H54 (cell line): ENCODE results near the gene IL2RG.

Experiments
- DNase-seq: peaks from one replicate; pipeline ENCODE4 v3.0.0; 2011; ENCODE audit warnings: low spot score, mixed read lengths; ENCODE audit not compliant: insufficient read length
- FAIRE-seq: peaks from 3 replicates; lab custom pipeline; 2011; peaks lifted over from hg19 to GRCh38; lab: Jason Lieb, UNC
- POLR2A ChIP-seq: IDR thresholded peaks from 2 replicates; pipeline ENCODE4 v1.6.1; 2011; ENCODE audit warnings: low read depth, mild to moderate bottlenecking, low read length

The IL2RG gene

GRCh38 chrX:71100581-71101505, 10.5 kb downstream of the IL2RG start:
- TF ChIP-seq POLR2A: no peak
- no peak for FAIRE-seq
- no peak for DNase-seq

- DNase-seq (no peak), FAIRE-seq (no peak)
- TF ChIP-seq POLR2A: no peak
These were observed 11.6 kb downstream of the IL2RG start for GRCh38 chrX:71099736-71100135.

GRCh38 chrX:71098951-71099506, 12.3 kb downstream of the IL2RG start:
- FAIRE-seq: no peak
- DNase-seq: no peak
- no peak for TF ChIP-seq POLR2A

- no peak for FAIRE-seq
- DNase-seq: peak; percentile 26
These were observed 13.1 kb downstream of the IL2RG start for GRCh38 chrX:71098302-71098701.

GRCh38 chrX:71096760-71097032, 14.7 kb downstream of the IL2RG start:
- DNase-seq (no peak), FAIRE-seq (no peak)
- TF ChIP-seq POLR2A: no peak

More at GRCh38 chrX:71098302-71098701, 13.1 kb downstream of the IL2RG start:
- no peak for TF ChIP-seq POLR2A

GRCh38 chrX:71095981-71096759, 15.2 kb downstream of the IL2RG start:
- TF ChIP-seq POLR2A: no peak
- FAIRE-seq (no peak), DNase-seq (peak; percentile 34)

- FAIRE-seq: peak; percentile 75
- DNase-seq: peak; percentile 82
- 0 out of 2 replicates have a peak, but pooled peaks have one; percentile 18 for TF ChIP-seq POLR2A
These were observed 15.8 kb downstream of the IL2RG start, which contains the start of gene FOXO4 for GRCh38 chrX:71095555-71095980. Gene FOXO4, plus strand, starts transcription at chrX:71095851. Its CDS starts 678 bp downstream, at chrX:71096529.

GRCh38 chrX:71095033-71095432, 16.3 kb downstream of the IL2RG start:
- DNase-seq (no peak), FAIRE-seq (no peak)
- TF ChIP-seq POLR2A: no peak

GRCh38 chrX:71091263-71091662, 20.1 kb downstream of the IL2RG start:
- no peak for DNase-seq
- FAIRE-seq: no peak
- no peak for TF ChIP-seq POLR2A

- no peak for FAIRE-seq
- no peak for DNase-seq
- TF ChIP-seq POLR2A: no peak
These were observed 25.5 kb downstream of the IL2RG start for GRCh38 chrX:71085900-71086299.

- DNase-seq: no peak
- no peak for TF ChIP-seq POLR2A
- FAIRE-seq: no peak
These were observed 28.6 kb downstream of the IL2RG start for GRCh38 chrX:71082822-71083221.

GRCh38 chrX:71082124-71082647, 29.2 kb downstream of the IL2RG start:
- no peak for DNase-seq
- no peak for TF ChIP-seq POLR2A

GRCh38 chrX:71081330-71082123, 29.9 kb downstream of the IL2RG start:
- FAIRE-seq (no peak), DNase-seq (no peak)
- TF ChIP-seq POLR2A: no peak

More at GRCh38 chrX:71082124-71082647, 29.2 kb downstream of the IL2RG start:
- FAIRE-seq: no peak
